NCI-H2107 treated with DMSO at 0.1 percent for 48 hours (cell line): ENCODE data around the gene MIS12.

Experiments
- DNase-seq: peaks from one replicate; lab custom pipeline; 2025; ENCODE audit not compliant: unreplicated experiment; lab: John Stamatoyannopoulos, UW

Gene MIS12

GRCh38 chr17:5499476-5500231 lies 13.3 kb downstream of the MIS12 start:
- peak; percentile 3 for DNase-seq

GRCh38 chr17:5500247-5500588 lies 13.9 kb downstream of the MIS12 start:
- DNase-seq: no peak

GRCh38 chr17:5500589-5501391 lies 14.4 kb downstream of the MIS12 start:
- DNase-seq: peak; percentile 11

- no peak for DNase-seq
Observed at GRCh38 chr17:5501685-5502084, 15.3 kb downstream of the MIS12 start.

DNA sequence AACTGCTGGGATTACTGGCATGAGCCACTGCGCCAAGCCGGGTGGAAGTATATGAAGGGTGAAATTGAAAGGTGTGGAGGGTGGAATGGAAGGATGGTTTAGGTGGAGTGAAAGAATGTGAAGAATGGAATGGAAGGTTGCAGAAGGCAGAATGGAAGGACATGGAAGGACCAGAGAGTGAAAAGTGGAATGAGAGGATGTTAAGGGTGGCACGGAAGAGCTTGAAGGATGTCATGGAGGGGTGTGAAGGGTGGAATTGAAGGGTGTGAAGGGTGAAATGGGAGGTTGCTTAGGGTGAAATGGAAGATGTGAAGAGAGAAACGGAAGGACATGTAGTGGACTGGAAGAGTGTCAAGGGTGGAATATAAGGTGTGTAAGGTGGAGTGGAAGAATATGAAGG lies 16.2 kb downstream of the MIS12 start:
- DNase-seq: no peak

GRCh38 chr17:5506307-5506706 lies 19.9 kb downstream of the MIS12 start:
- DNase-seq: no peak

GRCh38 chr17:5508810-5509209 lies 22.4 kb downstream of the MIS12 start:
- no peak for DNase-seq

GRCh38 chr17:5509482-5509881 lies 23.1 kb downstream of the MIS12 start:
- DNase-seq: no peak

DNA sequence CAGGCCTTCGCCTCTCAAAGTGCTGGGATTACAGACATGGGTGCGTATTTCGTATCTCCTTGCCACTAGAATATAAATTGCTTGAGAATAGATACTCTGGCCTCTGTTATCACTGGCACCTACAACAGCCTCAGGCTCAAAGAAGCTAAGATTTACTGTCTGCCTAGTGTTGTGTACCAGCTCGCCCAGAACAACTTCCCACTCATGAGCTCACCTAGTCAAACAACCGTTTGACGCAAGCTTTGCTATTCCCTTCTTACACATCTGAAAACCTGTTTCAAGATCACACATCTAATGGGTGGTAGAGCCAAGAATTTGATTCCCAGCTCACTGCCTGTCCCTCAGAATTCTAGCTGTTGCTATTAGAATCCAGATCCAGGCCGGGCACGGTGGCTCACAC lies 24.4 kb downstream of the MIS12 start:
- no peak for DNase-seq

GRCh38 chr17:5511401-5512225 lies 25.2 kb downstream of the MIS12 start:
- no peak for DNase-seq

DNA sequence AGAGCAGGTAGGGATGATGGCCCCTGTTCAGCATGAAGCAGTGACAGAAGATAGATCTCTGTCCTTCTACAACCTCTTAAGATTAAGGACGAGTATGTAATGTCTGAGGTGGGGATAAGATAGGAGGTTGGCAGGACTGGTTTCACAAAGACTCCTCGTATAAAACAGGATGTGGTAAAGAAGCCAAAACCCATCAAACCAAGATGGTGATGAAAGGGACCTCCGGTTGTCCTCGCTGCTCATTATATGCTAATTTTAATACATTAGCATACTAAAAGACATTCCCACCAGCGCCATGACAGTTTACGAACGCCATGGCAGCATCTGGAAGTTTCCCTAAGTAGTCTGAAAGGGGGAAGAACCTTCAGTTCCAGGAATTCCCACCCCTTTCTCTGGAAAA lies 27.3 kb downstream of the MIS12 start:
- DNase-seq: no peak

DNA sequence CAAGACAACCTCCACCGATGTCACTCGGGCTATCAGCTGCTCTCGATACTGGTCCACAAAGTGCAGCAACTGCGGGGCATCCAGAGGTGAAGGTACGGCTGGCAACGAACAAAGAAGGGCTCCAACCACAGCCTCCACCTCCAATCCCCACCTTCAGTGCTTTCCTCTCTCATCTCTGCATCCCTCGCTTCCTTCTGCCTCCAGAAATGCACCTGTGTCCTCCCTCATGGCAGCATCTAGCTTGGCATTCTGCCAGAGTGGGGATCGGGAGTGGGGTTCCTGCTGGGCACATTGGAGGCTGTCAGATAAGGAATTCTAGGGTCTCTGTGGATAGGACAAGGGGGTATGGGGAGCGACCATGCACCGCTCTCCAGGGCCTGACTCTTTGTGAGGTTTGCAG lies 28.6 kb downstream of the MIS12 start:
- DNase-seq: no peak

- no peak for DNase-seq
Observed at GRCh38 chr17:5516060-5516792, 29.9 kb downstream of the MIS12 start.

DNA sequence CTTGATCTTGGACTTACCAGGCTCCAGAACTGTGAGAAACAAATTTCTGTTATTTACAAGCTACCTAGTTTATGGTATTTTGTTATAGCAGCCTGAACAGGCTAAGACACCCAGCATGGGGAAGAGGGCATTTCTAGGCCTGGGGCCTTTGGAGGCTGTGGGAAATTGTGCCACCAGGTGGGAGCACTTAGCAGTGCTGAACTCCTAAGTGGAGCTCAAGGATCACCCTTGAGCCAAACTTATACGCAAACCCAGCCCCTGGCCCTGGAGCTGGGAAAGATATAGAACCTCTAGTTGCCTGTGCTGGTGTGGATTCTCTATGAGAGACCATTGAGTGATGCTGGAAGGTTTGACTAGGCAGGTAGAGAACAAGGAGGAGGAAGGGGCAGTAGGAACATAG lies 36.1 kb downstream of the MIS12 start:
- no peak for DNase-seq

GRCh38 chr17:5523249-5523648 lies 36.9 kb downstream of the MIS12 start:
- DNase-seq: no peak

- peak; percentile 2 for DNase-seq
Observed at GRCh38 chr17:5526821-5527598, 40.6 kb downstream of the MIS12 start.

DNA sequence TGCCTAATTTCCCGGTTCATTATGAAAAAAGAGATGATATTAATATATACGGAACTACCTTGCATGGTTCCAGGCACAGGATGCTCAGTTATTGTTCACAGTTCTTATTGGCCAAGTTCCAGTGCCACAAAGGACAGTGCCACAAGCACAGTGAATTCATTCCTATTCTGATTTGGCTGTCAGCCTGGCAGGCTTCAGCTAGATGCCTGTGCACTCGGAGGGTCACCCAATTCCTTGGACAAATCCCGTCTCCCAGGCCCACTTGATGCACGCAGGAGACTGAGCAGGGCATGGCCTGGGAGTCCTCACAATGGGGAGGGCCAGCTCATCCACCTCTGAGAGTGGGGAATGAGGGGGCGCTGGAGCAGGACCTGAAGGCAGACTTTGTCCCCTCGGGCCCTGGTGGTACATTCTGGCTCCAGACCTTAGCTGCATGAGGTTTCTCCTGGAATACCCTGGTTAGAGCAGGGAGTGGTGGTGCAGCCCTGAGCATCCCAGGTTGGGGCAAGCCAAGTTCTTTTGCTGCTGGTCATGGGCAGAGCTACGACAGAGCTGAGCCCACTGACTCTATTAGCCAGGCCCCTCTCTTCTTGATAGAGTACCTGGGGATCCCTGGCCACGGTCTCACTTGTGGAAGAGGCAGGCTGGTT lies 41.4 kb downstream of the MIS12 start:
- DNase-seq: no peak

DNA sequence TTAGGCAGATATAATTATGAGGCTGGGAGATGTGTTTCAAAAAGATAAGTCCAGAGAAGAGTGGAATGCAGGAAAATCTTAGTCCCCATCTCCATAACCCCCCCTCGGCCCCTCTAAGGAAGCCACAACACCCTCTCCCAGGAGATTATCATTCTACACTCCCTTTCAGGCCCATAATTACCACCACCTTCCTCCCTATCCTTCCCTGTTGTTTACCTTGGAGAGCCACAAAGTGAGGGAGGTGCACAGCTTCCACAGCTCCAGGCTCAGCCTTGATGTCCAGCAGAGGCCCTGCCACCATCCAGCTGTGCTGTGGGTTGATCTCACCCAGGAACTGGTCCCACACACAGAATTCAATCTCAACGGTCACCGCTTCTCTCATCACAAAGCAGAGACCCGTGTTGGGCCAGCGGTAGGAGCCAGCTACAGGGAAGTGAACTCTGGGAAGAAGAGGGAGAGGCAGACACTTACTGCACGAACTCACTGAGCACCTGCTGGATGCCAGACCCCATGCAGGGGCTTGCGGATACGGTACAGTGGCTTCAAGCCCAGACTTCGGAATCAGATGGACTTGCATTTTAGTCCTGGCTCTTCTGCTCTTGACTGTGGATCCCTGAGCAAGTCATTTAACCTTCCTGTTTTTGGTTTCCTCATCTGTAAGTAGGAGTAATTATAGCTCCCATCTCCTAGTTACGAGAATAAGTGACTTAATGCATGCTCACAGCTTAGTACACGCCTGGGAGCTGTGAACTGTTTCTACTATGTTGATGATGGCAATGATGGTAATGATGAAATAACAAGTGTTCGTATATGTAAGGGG lies 44.1 kb downstream of the MIS12 start:
- DNase-seq: no peak

DNA sequence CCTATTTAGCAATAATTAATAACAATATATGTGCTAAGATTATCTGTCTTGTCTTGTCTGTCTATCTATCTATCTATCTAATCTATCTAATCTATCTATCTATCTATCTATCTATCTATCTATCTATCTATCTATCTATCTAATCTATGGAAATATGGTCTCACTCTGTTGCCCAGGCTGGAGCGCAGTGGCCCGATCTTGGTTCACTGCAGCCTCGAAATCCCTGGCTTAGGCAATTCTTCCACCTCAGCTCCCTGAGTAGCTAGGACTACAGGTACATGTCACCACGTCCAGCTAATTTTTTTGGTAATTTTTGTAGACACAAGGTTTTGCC lies 44.7 kb downstream of the MIS12 start:
- no peak for DNase-seq
